Measurements from ENCODE around the gene ALDH9A1.

GRCh38 chr1:165641231-165641987, 57.0 kb downstream of the ALDH9A1 start:
- no peak for TF ChIP-seq CTCF (conservative IDR thresholded peaks at IDR 0.05; ENCODE audit: low read length)
- no peak for TF ChIP-seq EZH2phosphoT487 (IDR thresholded peaks at IDR 0.05; ENCODE audit: borderline replicate concordance)

Data from Loucy (cell line).